ENCODE data around the gene KRT34.

- TF ChIP-seq CTCF (IDR thresholded peaks at IDR 0.05; ENCODE audit: insufficient read depth, low read length, poor library complexity, severe bottlenecking) (no peak), EZH2phosphoT487 (conservative IDR thresholded peaks at IDR 0.05; ENCODE audit: low read length) (no peak)
These were observed 21.4 kb upstream of the KRT34 start for GRCh38 chr17:41403404-41404023.
